ENCODE results near the gene C2orf15.
"Not testable (repeated sequence)": the region's sequence is repeated elsewhere in the genome, so short reads cannot be mapped to it uniquely, and the experiment has no call there.

C2orf15 gene

DNA sequence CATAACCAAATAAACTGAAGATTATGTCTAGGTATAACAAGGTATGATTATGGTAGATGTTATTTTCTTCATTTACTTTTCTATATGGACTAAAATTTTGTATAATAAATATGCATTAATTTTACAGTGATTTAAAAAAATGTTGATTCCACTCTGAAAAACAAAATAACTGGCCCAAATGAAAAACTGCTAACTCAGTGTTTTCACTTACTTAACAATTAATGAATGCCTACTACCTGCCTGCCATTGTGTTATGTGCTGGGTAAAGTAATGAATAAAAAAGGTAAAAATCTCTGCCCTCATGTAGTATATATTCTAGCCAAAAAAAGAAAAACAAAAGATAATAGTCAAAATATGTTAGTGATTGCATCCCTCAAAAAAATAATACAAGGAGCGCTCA lies 29.6 kb upstream of the C2orf15 start:
- H3K4me3 ChIP-seq (ENCODE audit: low read depth, low read length) = no peak overlapping the region
- H3K36me3 ChIP-seq (ENCODE audit: control insufficient read depth in 2 of 2, insufficient read depth in 1 of 2, low read length in 2 of 2) = no peaks in the 10 kb centered on the region
- TF ChIP-seq ZNF768 (tag by site-specific recombination; IDR thresholded peaks at IDR 0.05) (no peak), ZNF639 (tag by site-specific recombination; IDR thresholded peaks at IDR 0.05) (no peak)
- no peaks in the 10 kb centered on the region for H3K4me1 ChIP-seq (ENCODE audit: control insufficient read depth, insufficient read depth, low read length)
- no peak overlapping the region for H3K27ac ChIP-seq (ENCODE audit: extremely low read depth, low read depth, low read length)
- ChIA-PET CTCF (no interaction called here), POLR2A (no interaction called here)
- H3K9me3 ChIP-seq (ENCODE audit: control insufficient read depth, insufficient read depth, low read depth, low read length) = no peaks in the 10 kb centered on the region

DNA sequence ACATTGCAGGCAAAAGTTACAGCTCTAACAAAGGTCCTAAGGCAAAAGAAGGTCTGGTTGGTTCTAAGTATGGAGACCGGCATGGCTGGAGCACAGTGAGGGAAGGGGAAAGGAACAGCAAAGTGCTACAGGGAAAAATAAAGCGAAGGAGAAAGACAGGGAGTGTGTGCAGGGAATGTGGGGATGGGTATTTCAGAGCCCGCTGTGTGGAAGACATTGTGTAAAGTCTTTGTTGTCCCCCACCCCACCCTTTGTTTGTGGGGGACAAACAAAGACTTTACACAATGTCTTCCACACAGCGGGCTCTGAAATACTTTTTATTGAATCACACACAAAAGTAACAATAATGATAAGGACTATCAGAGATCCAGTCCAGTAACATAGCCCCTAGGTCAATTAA lies 28.9 kb upstream of the C2orf15 start:
- no peak overlapping the region for H3K27ac ChIP-seq (ENCODE audit: extremely low read depth, low read depth, low read length)
- POLR2A ChIA-PET = no interaction called here
- no peaks in the 10 kb centered on the region for H3K4me1 ChIP-seq (ENCODE audit: control insufficient read depth, insufficient read depth, low read length)
- no peak overlapping the region for H3K4me3 ChIP-seq (ENCODE audit: low read depth, low read length)
- CTCF ChIA-PET = no interaction called here
- TF ChIP-seq ZNF560 (tag by site-specific recombination; IDR thresholded peaks at IDR 0.05; ENCODE audit: borderline replicate concordance) = no peak
- no peak for TF ChIP-seq ZNF785 (tag by site-specific recombination; IDR thresholded peaks at IDR 0.05)
- no peak for TF ChIP-seq KLF8 (tag by site-specific recombination; IDR thresholded peaks at IDR 0.05)
- TF ChIP-seq ZNF626 (tag by site-specific recombination; IDR thresholded peaks at IDR 0.05) = no peak
- TF ChIP-seq ZBTB48 (tag by site-specific recombination; IDR thresholded peaks at IDR 0.05) = no peak
- TF ChIP-seq, protein P1, sequence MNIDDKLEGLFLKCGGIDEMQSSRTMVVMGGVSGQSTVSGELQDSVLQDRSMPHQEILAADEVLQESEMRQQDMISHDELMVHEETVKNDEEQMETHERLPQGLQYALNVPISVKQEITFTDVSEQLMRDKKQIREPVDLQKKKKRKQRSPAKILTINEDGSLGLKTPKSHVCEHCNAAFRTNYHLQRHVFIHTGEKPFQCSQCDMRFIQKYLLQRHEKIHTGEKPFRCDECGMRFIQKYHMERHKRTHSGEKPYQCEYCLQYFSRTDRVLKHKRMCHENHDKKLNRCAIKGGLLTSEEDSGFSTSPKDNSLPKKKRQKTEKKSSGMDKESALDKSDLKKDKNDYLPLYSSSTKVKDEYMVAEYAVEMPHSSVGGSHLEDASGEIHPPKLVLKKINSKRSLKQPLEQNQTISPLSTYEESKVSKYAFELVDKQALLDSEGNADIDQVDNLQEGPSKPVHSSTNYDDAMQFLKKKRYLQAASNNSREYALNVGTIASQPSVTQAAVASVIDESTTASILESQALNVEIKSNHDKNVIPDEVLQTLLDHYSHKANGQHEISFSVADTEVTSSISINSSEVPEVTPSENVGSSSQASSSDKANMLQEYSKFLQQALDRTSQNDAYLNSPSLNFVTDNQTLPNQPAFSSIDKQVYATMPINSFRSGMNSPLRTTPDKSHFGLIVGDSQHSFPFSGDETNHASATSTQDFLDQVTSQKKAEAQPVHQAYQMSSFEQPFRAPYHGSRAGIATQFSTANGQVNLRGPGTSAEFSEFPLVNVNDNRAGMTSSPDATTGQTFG (tag by site-specific recombination; IDR thresholded peaks at IDR 0.05; ENCODE audit: borderline replicate concordance) = no peak
- TF ChIP-seq ZEB2 (tag by site-specific recombination; IDR thresholded peaks at IDR 0.05) = no peak
- TF ChIP-seq, protein P2, sequence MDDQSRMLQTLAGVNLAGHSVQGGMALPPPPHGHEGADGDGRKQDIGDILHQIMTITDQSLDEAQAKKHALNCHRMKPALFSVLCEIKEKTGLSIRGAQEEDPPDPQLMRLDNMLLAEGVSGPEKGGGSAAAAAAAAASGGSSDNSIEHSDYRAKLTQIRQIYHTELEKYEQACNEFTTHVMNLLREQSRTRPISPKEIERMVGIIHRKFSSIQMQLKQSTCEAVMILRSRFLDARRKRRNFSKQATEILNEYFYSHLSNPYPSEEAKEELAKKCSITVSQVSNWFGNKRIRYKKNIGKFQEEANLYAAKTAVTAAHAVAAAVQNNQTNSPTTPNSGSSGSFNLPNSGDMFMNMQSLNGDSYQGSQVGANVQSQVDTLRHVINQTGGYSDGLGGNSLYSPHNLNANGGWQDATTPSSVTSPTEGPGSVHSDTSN (CRISPR knock-in tag; IDR thresholded peaks at IDR 0.05) = no peak
- TF ChIP-seq ZNF202 (tag by site-specific recombination; IDR thresholded peaks at IDR 0.05; ENCODE audit: borderline replicate concordance) = no peak
- no peaks in the 10 kb centered on the region for H3K36me3 ChIP-seq (ENCODE audit: control insufficient read depth in 2 of 2, insufficient read depth in 1 of 2, low read length in 2 of 2)
- no peaks in the 10 kb centered on the region for H3K9me3 ChIP-seq (ENCODE audit: control insufficient read depth, insufficient read depth, low read depth, low read length)

- Histone ChIP-seq H3K9me3 (ENCODE audit: control insufficient read depth, insufficient read depth, low read depth, low read length) (no peaks in the 10 kb centered on the region), H3K4me3 (ENCODE audit: low read depth, low read length) (no peak overlapping the region), H3K36me3 (ENCODE audit: control insufficient read depth in 2 of 2, insufficient read depth in 1 of 2, low read length in 2 of 2) (peaks cover 8 to 15% of the 10 kb centered on the region in 2 experiments; a peak in 2 of 3 replicates), H3K4me1 (ENCODE audit: control insufficient read depth, insufficient read depth, low read length) (no peaks in the 10 kb centered on the region), H3K27ac (ENCODE audit: extremely low read depth, low read depth, low read length) (no peak overlapping the region)
- CTCF ChIA-PET = no interaction called here
- no peak for TF ChIP-seq ZNF2 (tag by site-specific recombination; IDR thresholded peaks at IDR 0.05)
- POLR2A ChIA-PET = no interaction called here
Observed at GRCh38 chr2:99127981-99128380, 13.5 kb upstream of the C2orf15 start.

DNA sequence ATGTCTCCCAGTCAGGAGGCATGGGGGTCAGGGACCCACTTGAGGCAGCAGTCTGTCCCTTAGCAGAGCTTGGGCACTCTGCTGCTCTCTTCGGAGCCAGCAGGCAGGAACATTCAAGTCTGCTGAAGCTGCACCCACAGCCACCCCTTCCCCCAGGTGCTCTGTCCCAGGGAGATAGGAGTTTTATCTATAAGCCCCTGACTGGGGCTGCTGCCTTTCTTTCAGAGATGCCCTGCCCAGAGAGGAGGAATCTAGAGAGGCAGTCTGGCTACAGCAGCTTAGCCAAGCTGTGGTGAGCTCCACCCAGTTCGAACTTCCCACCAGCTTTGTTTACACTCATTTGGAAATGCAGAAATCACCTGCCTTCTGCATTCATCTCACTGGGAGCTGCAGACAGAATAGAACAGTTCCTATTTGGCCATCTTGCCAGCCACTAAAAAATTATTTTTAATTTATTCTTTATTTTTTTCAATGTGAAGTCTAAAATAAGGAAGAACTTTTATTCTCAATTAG lies 6.4 kb upstream of the C2orf15 start:
- POLR2A ChIA-PET; H3K4me3 ChIP-seq (ENCODE audit: low read depth, low read length); H3K9me3 ChIP-seq (ENCODE audit: control insufficient read depth, insufficient read depth, low read depth, low read length); H3K4me1 ChIP-seq (ENCODE audit: control insufficient read depth, insufficient read depth, low read length); H3K36me3 ChIP-seq (ENCODE audit: control insufficient read depth in 2 of 2, insufficient read depth in 1 of 2, low read length in 2 of 2); CTCF ChIA-PET; H3K27ac ChIP-seq (ENCODE audit: extremely low read depth, low read depth, low read length): not testable (repeated sequence)
